PC-9 (cell line): Measurements from ENCODE around the gene DACH1. TPM values are rescaled to one million over a fixed set of nuclear protein-coding genes. Genes with fewer than 3 reads are reported as not detected.

Experiments used
- BruUV-seq: library from RNA; stranded (reverse); fragments of 400-500 nt; replicated peaks from 2 replicates; lab custom pipeline; 2021; lab: Mats Ljungman, UMichigan
- CTCF ChIA-PET: fragments of 300-600 bp; sonication (Branson Sonifier 250); formaldehyde crosslinking; loops from one replicate; lab custom pipeline; 2022; ENCODE audit warnings: antibody characterized with exemption; lab: Charles Lee
- POLR2A ChIA-PET: fragments of 300-600 bp; sonication (Branson Sonifier 250); formaldehyde crosslinking; loops from one replicate; lab custom pipeline; 2022; ENCODE audit warnings: antibody characterized with exemption; ENCODE audit not compliant: unreplicated experiment; lab: Charles Lee
- DNase-seq, 2 experiments: peaks; one replicate each; pipeline versions ENCODE4 v3.0.0 to v3.0.0-alpha.2; 2015 to 2022; ENCODE audit warnings: mixed read lengths in 1 of 2
- H2AFZ ChIP-seq: fragments of 200-600 bp; sonication (generic); 2 replicates; pipeline ENCODE4 v1.8.1; 2017; ENCODE audit warnings: antibody characterized with exemption
- H3F3A ChIP-seq: fragments of 200-600 bp; sonication (generic); 2 replicates; pipeline ENCODE4 v1.8.1; 2017; ENCODE audit warnings: antibody characterized with exemption, mild to moderate bottlenecking, low read depth; ENCODE audit not compliant: insufficient read depth
- H3K27ac ChIP-seq: fragments of 200-600 bp; sonication (generic); 2 replicates; pipeline ENCODE4 v1.6.1; 2016; ENCODE audit warnings: mixed run types
- H3K27me3 ChIP-seq: fragments of 200-600 bp; sonication (generic); 2 replicates; pipeline ENCODE4 v1.6.1; 2016; ENCODE audit warnings: low read depth, mixed run types; ENCODE audit not compliant: insufficient read depth
- H3K36me3 ChIP-seq: fragments of 200-600 bp; sonication (generic); 2 replicates; pipeline ENCODE4 v1.6.1; 2016; ENCODE audit warnings: low read depth, mixed run types
- H3K4me1 ChIP-seq: fragments of 200-600 bp; sonication (generic); replicated peaks from 2 replicates; pipeline ENCODE4 v1.6.1; 2016; ENCODE audit warnings: mixed run types; ENCODE audit not compliant: insufficient read depth
- H3K4me2 ChIP-seq: fragments of 200-600 bp; sonication (generic); 2 replicates; pipeline ENCODE4 v1.6.1; 2017; ENCODE audit warnings: mixed run types
- H3K4me3 ChIP-seq: fragments of 200-600 bp; sonication (generic); 2 replicates; pipeline ENCODE4 v1.6.1; 2016; ENCODE audit warnings: mixed run types
- H3K79me2 ChIP-seq: fragments of 200-600 bp; sonication (generic); 2 replicates; pipeline ENCODE4 v1.6.1; 2017; ENCODE audit warnings: low read depth, mixed run types
- H3K9me2 ChIP-seq: fragments of 200-600 bp; sonication (generic); 2 replicates; pipeline ENCODE4 v1.8.1; 2017; ENCODE audit warnings: mild to moderate bottlenecking; ENCODE audit not compliant: insufficient read depth
- H3K9me3 ChIP-seq: fragments of 200-600 bp; sonication (generic); 2 replicates; pipeline ENCODE4 v1.8.1; 2016; ENCODE audit warnings: low read depth; ENCODE audit not compliant: insufficient read depth
- H4K20me1 ChIP-seq: fragments of 200-600 bp; sonication (generic); 2 replicates; pipeline ENCODE4 v1.8.1; 2017; ENCODE audit not compliant: insufficient read depth
- CTCF ChIP-seq: fragments of 200-600 bp; sonication (generic); conservative IDR thresholded peaks from 2 replicates; pipeline ENCODE4 v1.6.1; 2017; ENCODE audit warnings: mixed run types, antibody characterized with exemption, mild to moderate bottlenecking, moderate library complexity
- EZH2 ChIP-seq: fragments of 200-600 bp; sonication (generic); IDR thresholded peaks from 2 replicates; pipeline ENCODE4 v1.8.0; 2017; ENCODE audit warnings: antibody characterized with exemption, low read depth
- intact Hi-C: fragments of 100-400 bp; cut with micrococcal nuclease; formaldehyde crosslinking; loops from one replicate; pipeline ENCODE4 v1.10.0; 2022; ENCODE audit not compliant: unreplicated experiment
- total RNA-seq: library from RNA; stranded (reverse); gene quantifications from 2 replicates; pipeline ENCODE4 v1.2.3, GENCODE V29; 2021

DACH1 gene
- total RNA-seq, 1 experiment from 2014 or later, result 1.5 TPM

- Histone ChIP-seq H3K79me2 (no peaks in the 10 kb centered on the region), H3K4me1 (no peaks in the 10 kb centered on the region), H3F3A (no peaks in the 10 kb centered on the region), H3K4me2 (no peak overlapping the region), H3K9me3 (no peaks in the 10 kb centered on the region), H3K9me2 (no peaks in the 10 kb centered on the region), H3K27me3 (no peaks in the 10 kb centered on the region), H3K36me3 (no peaks in the 10 kb centered on the region), H3K4me3 (no peak overlapping the region), H2AFZ (no peak overlapping the region), H4K20me1 (no peaks in the 10 kb centered on the region), H3K27ac (no peak overlapping the region)
- ChIA-PET CTCF (no interaction called here), POLR2A (no interaction called here)
- intact Hi-C loops, result no loop called here
- TF ChIP-seq CTCF (no peak), EZH2 (no peak)
- no TSS peak for BruUV-seq
- DNase-seq, result no peak
Observed at GRCh38 chr13:71751073-71751472, 115.9 kb downstream of the DACH1 start.

DNA sequence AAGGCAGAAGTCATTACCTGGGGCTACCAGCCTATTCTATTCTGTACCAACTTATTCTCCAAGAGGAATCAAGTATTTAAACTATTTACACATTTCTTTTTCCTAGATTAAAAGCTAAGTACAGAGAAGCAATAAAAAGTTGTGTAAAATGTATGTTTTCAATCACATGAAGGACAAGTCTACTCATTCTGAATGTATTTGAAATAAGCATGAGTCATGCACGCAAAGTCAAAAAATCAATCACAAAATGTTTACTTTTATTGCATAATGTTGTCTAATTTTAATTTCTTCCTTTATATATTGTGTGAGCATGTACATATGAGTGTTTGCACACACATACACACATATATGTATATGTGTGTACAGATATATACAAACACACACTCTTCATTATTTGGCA, 136.7 kb downstream of the DACH1 start:
- POLR2A ChIA-PET, result no interaction called here
- peak in 1 of 2 experiments; percentile 61 for DNase-seq

DNA sequence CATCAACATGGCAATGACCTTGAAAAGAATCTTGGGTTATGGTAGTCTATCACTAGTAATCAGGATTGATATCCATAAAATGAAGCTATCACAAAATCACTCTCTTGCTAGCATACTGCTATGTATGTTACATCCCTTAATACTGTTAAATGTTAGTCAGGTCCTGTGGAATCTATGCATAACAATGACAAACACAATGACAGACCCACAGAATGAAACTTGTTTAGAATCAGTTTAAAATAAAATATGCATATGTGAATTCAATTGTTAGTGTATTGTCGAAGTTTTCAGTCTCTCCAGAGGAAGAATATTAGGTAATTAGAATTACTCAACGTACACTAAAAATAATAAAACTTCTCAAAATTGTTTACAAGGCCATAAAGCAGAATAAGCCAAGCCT, 137.6 kb downstream of the DACH1 start:
- intact Hi-C loops, result no loop called here

More for the DNA sequence above, 136.7 kb downstream of the DACH1 start:
- Histone ChIP-seq H3K27me3 (no peaks in the 10 kb centered on the region), H3K9me2 (no peaks in the 10 kb centered on the region), H3K4me2 (no peak overlapping the region), H3K27ac (no peak overlapping the region), H3K4me3 (no peak overlapping the region), H3K36me3 (no peaks in the 10 kb centered on the region), H3K4me1 (no peaks in the 10 kb centered on the region), H2AFZ (no peak overlapping the region), H3K79me2 (no peaks in the 10 kb centered on the region), H3K9me3 (no peaks in the 10 kb centered on the region), H4K20me1 (no peaks in the 10 kb centered on the region; the same call in 1 of the 2 replicates), H3F3A (no peaks in the 10 kb centered on the region)
- intact Hi-C loops, result no loop called here
- TF ChIP-seq CTCF (no peak), EZH2 (no peak)
- CTCF ChIA-PET, result no interaction called here
- no TSS peak for BruUV-seq

More for the DNA sequence above, 137.6 kb downstream of the DACH1 start:
- TF ChIP-seq CTCF (no peak), EZH2 (no peak)
- Histone ChIP-seq H3K36me3 (no peaks in the 10 kb centered on the region), H4K20me1 (no peaks in the 10 kb centered on the region; the same call in 1 of the 2 replicates), H3K9me3 (no peaks in the 10 kb centered on the region), H3F3A (no peaks in the 10 kb centered on the region), H3K4me1 (no peaks in the 10 kb centered on the region), H3K4me3 (no peak overlapping the region), H2AFZ (no peak overlapping the region), H3K4me2 (no peak overlapping the region), H3K9me2 (no peaks in the 10 kb centered on the region), H3K27me3 (no peaks in the 10 kb centered on the region), H3K79me2 (no peaks in the 10 kb centered on the region), H3K27ac (no peak overlapping the region)
- no peak for DNase-seq
- POLR2A ChIA-PET, result interaction anchor here (0.7 kb wide), 1 partner anchor 44 kb away, joined by 4 read pairs; no protein-coding TSS in a partner anchor
- CTCF ChIA-PET, result no interaction called here
- no TSS peak for BruUV-seq
